GM23338 (cell line): Measurements from ENCODE around the gene ZNF787. TPM values are rescaled to one million over a fixed set of nuclear protein-coding genes. Genes with fewer than 3 reads are reported as not detected.

ENCODE experiments used
- ATAC-seq: fragments of 200-7000 bp; cut with Tn5 transposase; 3 replicates; pipeline ENCODE4 v1.9.1; 2020
- DNase-seq: peaks from one replicate; pipeline ENCODE4 v3.0.0-alpha.2; 2015; ENCODE audit warnings: low spot score
- H2AFZ ChIP-seq: fragments of 200-600 bp; sonication (generic); 2 replicates; pipeline ENCODE4 v1.8.0; 2016; ENCODE audit warnings: antibody characterized with exemption, mild to moderate bottlenecking, moderate library complexity
- H3F3A ChIP-seq: fragments of 200-600 bp; sonication (generic); replicated peaks from 2 replicates; pipeline ENCODE4 v1.8.0; 2017; ENCODE audit warnings: antibody characterized with exemption, mixed run types, low read depth
- H3K27ac ChIP-seq: fragments of 200-600 bp; sonication (generic); 2 replicates; pipeline ENCODE4 v1.6.1; 2016; ENCODE audit warnings: low read depth
- H3K27me3 ChIP-seq: fragments of 200-600 bp; sonication (generic); 2 replicates; pipeline ENCODE4 v1.8.0; 2016; ENCODE audit warnings: mild to moderate bottlenecking, mixed run types, moderate library complexity; ENCODE audit not compliant: insufficient read depth
- H3K36me3 ChIP-seq: fragments of 200-600 bp; sonication (generic); 2 replicates; pipeline ENCODE4 v1.8.0; 2016; ENCODE audit warnings: mild to moderate bottlenecking; ENCODE audit not compliant: insufficient read depth
- H3K4me1 ChIP-seq: fragments of 200-600 bp; sonication (generic); 2 replicates; pipeline ENCODE4 v1.8.0; 2016; ENCODE audit warnings: mild to moderate bottlenecking, moderate library complexity; ENCODE audit not compliant: insufficient read depth
- H3K4me2 ChIP-seq: fragments of 200-600 bp; sonication (generic); 2 replicates; pipeline ENCODE4 v1.7.1; 2017; ENCODE audit warnings: mixed run types
- H3K4me3 ChIP-seq: fragments of 200-600 bp; sonication (generic); 2 replicates; pipeline ENCODE4 v1.6.1; 2016; ENCODE audit warnings: mixed run types
- H3K79me2 ChIP-seq: fragments of 200-600 bp; sonication (generic); replicated peaks from 2 replicates; pipeline ENCODE4 v1.8.0; 2017; ENCODE audit warnings: mild to moderate bottlenecking; ENCODE audit not compliant: insufficient read depth
- H3K9me2 ChIP-seq: fragments of 200-600 bp; sonication (generic); 2 replicates; pipeline ENCODE4 v1.8.0; 2017; ENCODE audit not compliant: insufficient read depth
- H4K20me1 ChIP-seq: fragments of 200-600 bp; sonication (generic); replicated peaks from 2 replicates; pipeline ENCODE4 v1.8.0; 2017; ENCODE audit warnings: mild to moderate bottlenecking; ENCODE audit not compliant: insufficient read depth
- H3K27ac Mint-ChIP-seq: 2 replicates; pipeline ENCODE4 v1.8.0; 2020; ENCODE audit warnings: inconsistent platforms, mild to moderate bottlenecking, moderate library complexity, mixed read lengths
- H3K27me3 Mint-ChIP-seq: 3 replicates; pipeline ENCODE4 v1.8.0; 2022; ENCODE audit warnings: low read depth, mild to moderate bottlenecking, moderate library complexity, mixed read lengths, inconsistent platforms; ENCODE audit not compliant: insufficient read depth, poor library complexity
- H3K36me3 Mint-ChIP-seq: 3 replicates; pipeline ENCODE4 v1.8.0; 2021; ENCODE audit warnings: low read depth, mild to moderate bottlenecking, inconsistent platforms, moderate library complexity, mixed read lengths
- H3K4me1 Mint-ChIP-seq: 3 replicates; pipeline ENCODE4 v1.8.0; 2020; ENCODE audit warnings: mild to moderate bottlenecking, inconsistent platforms, mixed read lengths
- H3K4me3 Mint-ChIP-seq: 3 replicates; pipeline ENCODE4 v1.8.0; 2021; ENCODE audit warnings: moderate library complexity, mild to moderate bottlenecking, inconsistent platforms, mixed read lengths
- H3K9me3 Mint-ChIP-seq: 3 replicates; pipeline ENCODE4 v1.8.0; 2020; ENCODE audit warnings: moderate library complexity, mild to moderate bottlenecking, inconsistent platforms, mixed read lengths
- CREB1 ChIP-seq: fragments of 250-450 bp; sonication (Bioruptor Pico); IDR thresholded peaks from 2 replicates; pipeline ENCODE4 v1.5.0; 2020; ENCODE audit warnings: low read depth, mild to moderate bottlenecking, moderate library complexity
- ETS1 ChIP-seq: IDR thresholded peaks from 2 replicates; pipeline ENCODE4 v1.6.1; 2016; ENCODE audit warnings: antibody characterized with exemption
- EZH2 ChIP-seq: fragments of 200-600 bp; sonication (generic); IDR thresholded peaks from one replicate; pipeline ENCODE4 v1.8.0; 2017; ENCODE audit warnings: antibody characterized with exemption, mild to moderate bottlenecking, low read depth; ENCODE audit not compliant: unreplicated experiment
- EZH2phosphoT487 ChIP-seq: fragments of 200-600 bp; sonication (generic); IDR thresholded peaks from one replicate; pipeline ENCODE4 v1.8.1; 2018; ENCODE audit warnings: antibody characterized with exemption; ENCODE audit not compliant: unreplicated experiment
- JUNB ChIP-seq: IDR thresholded peaks from one replicate; pipeline ENCODE4 v1.6.1; 2016; ENCODE audit warnings: antibody characterized with exemption; ENCODE audit not compliant: unreplicated experiment
- NANOG ChIP-seq: IDR thresholded peaks from 2 replicates; pipeline ENCODE4 v1.6.1; 2016; ENCODE audit warnings: antibody characterized with exemption, borderline replicate concordance
- REST ChIP-seq: IDR thresholded peaks from one replicate; pipeline ENCODE4 v1.6.1; 2018; ENCODE audit warnings: antibody characterized with exemption; ENCODE audit not compliant: unreplicated experiment
- ZNF114 ChIP-seq: fragments of 250-450 bp; sonication (Bioruptor Pico); IDR thresholded peaks from 2 replicates; pipeline ENCODE4 v1.5.0; 2020; ENCODE audit warnings: mild to moderate bottlenecking, moderate library complexity
- ZNF331 ChIP-seq: fragments of 250-450 bp; sonication (Bioruptor Pico); IDR thresholded peaks from 2 replicates; pipeline ENCODE4 v1.5.0; 2020; ENCODE audit warnings: low read depth, mild to moderate bottlenecking, moderate library complexity
- polyA plus RNA-seq: library from polyadenylated mRNA; unstranded; fragments of >200 nt; fragmentation: Nextera tagmentation; extraction: Ambion mirVana; gene quantifications from 2 replicates; pipeline ENCODE4 v1.2.1, GENCODE V29; 2016
- total RNA-seq: library from RNA; depleted of rRNA; stranded (reverse); fragments of >200 nt; shearing (Covaris generic); gene quantifications from 2 replicates; pipeline ENCODE4 v1.2.3, GENCODE V29; 2014
- TF ChIP-seq, protein P1 (sequence below): fragments of 250-450 bp; sonication (Bioruptor Pico); IDR thresholded peaks from 2 replicates; pipeline ENCODE4 v1.5.0; 2020; ENCODE audit warnings: mild to moderate bottlenecking, moderate library complexity

Gene ZNF787
- total and polyA plus RNA-seq, 2 experiments from 2014 or later, result 12.5 to 44.6 TPM

GRCh38 chr19:56103027-56103614, 18.0 kb downstream of the ZNF787 start (continued):
- TF ChIP-seq, protein P1, sequence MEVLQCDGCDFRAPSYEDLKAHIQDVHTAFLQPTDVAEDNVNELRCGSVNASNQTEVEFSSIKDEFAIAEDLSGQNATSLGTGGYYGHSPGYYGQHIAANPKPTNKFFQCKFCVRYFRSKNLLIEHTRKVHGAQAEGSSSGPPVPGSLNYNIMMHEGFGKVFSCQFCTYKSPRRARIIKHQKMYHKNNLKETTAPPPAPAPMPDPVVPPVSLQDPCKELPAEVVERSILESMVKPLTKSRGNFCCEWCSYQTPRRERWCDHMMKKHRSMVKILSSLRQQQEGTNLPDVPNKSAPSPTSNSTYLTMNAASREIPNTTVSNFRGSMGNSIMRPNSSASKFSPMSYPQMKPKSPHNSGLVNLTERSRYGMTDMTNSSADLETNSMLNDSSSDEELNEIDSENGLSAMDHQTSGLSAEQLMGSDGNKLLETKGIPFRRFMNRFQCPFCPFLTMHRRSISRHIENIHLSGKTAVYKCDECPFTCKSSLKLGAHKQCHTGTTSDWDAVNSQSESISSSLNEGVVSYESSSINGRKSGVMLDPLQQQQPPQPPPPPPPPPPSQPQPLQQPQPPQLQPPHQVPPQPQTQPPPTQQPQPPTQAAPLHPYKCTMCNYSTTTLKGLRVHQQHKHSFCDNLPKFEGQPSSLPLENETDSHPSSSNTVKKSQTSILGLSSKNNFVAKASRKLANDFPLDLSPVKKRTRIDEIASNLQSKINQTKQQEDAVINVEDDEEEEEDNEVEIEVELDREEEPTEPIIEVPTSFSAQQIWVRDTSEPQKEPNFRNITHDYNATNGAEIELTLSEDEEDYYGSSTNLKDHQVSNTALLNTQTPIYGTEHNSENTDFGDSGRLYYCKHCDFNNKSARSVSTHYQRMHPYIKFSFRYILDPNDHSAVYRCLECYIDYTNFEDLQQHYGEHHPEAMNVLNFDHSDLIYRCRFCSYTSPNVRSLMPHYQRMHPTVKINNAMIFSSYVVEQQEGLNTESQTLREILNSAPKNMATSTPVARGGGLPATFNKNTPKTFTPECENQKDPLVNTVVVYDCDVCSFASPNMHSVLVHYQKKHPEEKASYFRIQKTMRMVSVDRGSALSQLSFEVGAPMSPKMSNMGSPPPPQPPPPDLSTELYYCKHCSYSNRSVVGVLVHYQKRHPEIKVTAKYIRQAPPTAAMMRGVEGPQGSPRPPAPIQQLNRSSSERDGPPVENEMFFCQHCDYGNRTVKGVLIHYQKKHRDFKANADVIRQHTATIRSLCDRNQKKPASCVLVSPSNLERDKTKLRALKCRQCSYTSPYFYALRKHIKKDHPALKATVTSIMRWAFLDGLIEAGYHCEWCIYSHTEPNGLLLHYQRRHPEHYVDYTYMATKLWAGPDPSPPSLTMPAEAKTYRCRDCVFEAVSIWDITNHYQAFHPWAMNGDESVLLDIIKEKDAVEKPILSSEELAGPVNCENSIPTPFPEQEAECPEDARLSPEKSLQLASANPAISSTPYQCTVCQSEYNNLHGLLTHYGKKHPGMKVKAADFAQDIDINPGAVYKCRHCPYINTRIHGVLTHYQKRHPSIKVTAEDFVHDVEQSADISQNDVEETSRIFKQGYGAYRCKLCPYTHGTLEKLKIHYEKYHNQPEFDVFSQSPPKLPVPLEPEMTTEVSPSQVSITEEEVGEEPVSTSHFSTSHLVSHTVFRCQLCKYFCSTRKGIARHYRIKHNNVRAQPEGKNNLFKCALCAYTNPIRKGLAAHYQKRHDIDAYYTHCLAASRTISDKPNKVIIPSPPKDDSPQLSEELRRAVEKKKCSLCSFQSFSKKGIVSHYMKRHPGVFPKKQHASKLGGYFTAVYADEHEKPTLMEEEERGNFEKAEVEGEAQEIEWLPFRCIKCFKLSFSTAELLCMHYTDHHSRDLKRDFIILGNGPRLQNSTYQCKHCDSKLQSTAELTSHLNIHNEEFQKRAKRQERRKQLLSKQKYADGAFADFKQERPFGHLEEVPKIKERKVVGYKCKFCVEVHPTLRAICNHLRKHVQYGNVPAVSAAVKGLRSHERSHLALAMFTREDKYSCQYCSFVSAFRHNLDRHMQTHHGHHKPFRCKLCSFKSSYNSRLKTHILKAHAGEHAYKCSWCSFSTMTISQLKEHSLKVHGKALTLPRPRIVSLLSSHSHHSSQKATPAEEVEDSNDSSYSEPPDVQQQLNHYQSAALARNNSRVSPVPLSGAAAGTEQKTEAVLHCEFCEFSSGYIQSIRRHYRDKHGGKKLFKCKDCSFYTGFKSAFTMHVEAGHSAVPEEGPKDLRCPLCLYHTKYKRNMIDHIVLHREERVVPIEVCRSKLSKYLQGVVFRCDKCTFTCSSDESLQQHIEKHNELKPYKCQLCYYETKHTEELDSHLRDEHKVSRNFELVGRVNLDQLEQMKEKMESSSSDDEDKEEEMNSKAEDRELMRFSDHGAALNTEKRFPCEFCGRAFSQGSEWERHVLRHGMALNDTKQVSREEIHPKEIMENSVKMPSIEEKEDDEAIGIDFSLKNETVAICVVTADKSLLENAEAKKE (CRISPR knock-in tag), result no peak
- TF ChIP-seq EZH2phosphoT487 (no peak), NANOG (no peak), ZNF331 (CRISPR knock-in tag) (no peak), JUNB (no peak)

- H4K20me1 ChIP-seq, result peaks cover 13% of the 10 kb centered on the region
- H3K36me3 Mint-ChIP-seq, result peaks cover 17% of the 10 kb centered on the region
- H3K4me3 ChIP-seq, result no peak overlapping the region
- H2AFZ ChIP-seq, result no peak overlapping the region
- H3K27ac ChIP-seq, result no peak overlapping the region
- TF ChIP-seq CREB1 (CRISPR knock-in tag) (no peak), REST (no peak), JUNB (no peak), EZH2 (no peak), EZH2phosphoT487 (no peak), ZNF114 (CRISPR knock-in tag) (no peak), ETS1 (no peak)
- DNase-seq (no peak), ATAC-seq (no peak)
- H3K9me3 Mint-ChIP-seq, result no peaks in the 10 kb centered on the region; the same call in 2 of the 3 replicates
- H3K79me2 ChIP-seq, result peaks cover 69% of the 10 kb centered on the region
- no peaks in the 10 kb centered on the region for H3K27me3 ChIP-seq
- H3K4me2 ChIP-seq, result no peak overlapping the region
- H3K4me1 ChIP-seq, result peaks cover 6% of the 10 kb centered on the region
- peaks cover 20% of the 10 kb centered on the region for H3K4me1 Mint-ChIP-seq
- H3K27ac Mint-ChIP-seq, result no peak overlapping the region
- H3K4me3 Mint-ChIP-seq, result no peak overlapping the region
- H3K9me2 ChIP-seq, result no peaks in the 10 kb centered on the region
- H3K27me3 Mint-ChIP-seq, result peaks cover 17% of the 10 kb centered on the region
- peaks cover 4% of the 10 kb centered on the region; the same call in 1 of the 2 replicates for H3K36me3 ChIP-seq
- 0 out of 2 replicates have a peak, but pooled peaks cover 3% of the 10 kb centered on the region for H3F3A ChIP-seq
Measured at GRCh38 chr19:56101746-56102535, 19.2 kb downstream of the ZNF787 start.
